ENCODE results near the gene CDC42EP2. TPM values are rescaled to one million over a fixed set of nuclear protein-coding genes. Genes with fewer than 3 reads are reported as not detected.

CDC42EP2 gene
- total RNA-seq, 1 experiment from 2014 or later = 11.9 TPM

GRCh38 chr11:65277631-65278277 is 36.9 kb upstream of the CDC42EP2 start:
- H2BK5ac ChIP-seq (ENCODE audit: insufficient read length, low read length) = no peak overlapping the region
- no peak overlapping the region for H2AK5ac ChIP-seq (ENCODE audit: insufficient read length, low read length)
- H3K27ac ChIP-seq (ENCODE audit: insufficient read length, low read depth, low read length) = no peak overlapping the region
- no peak overlapping the region for H3K18ac ChIP-seq (ENCODE audit: insufficient read length, low read depth, low read length)
- no peak for DNase-seq
- TF ChIP-seq CTCF (conservative IDR thresholded peaks at IDR 0.05) = no peak
- no peak overlapping the region for H3T11ph ChIP-seq (ENCODE audit: low read length)
- H3K4ac ChIP-seq (ENCODE audit: low read depth, low read length) = no peak overlapping the region
- no peak overlapping the region for H3K9ac ChIP-seq (ENCODE audit: extremely low read depth, insufficient read length, low read length)
- H2BK120ac ChIP-seq (ENCODE audit: low read depth, low read length, poor library complexity, severe bottlenecking) = no peak overlapping the region
- H4K5ac ChIP-seq (ENCODE audit: insufficient read length, low read depth, low read length) = no peak overlapping the region
- no peak overlapping the region for H3K56ac ChIP-seq (ENCODE audit: insufficient read length, low read depth, low read length)
- H2AFZ ChIP-seq (ENCODE audit: low read length) = no peak overlapping the region
- no peaks in the 10 kb centered on the region for H3K79me2 ChIP-seq (ENCODE audit: insufficient read depth, low read length)
- no peaks in the 10 kb centered on the region for H3K79me1 ChIP-seq (ENCODE audit: insufficient read depth, low read depth, low read length, poor library complexity, severe bottlenecking)
- H3K14ac ChIP-seq (ENCODE audit: insufficient read depth, low read length) = no peak overlapping the region
- no peak overlapping the region for H4K8ac ChIP-seq (replicated peaks; ENCODE audit: insufficient read length, low read depth, low read length)
- no CpG with 5 or more reads among the region's 5 CpGs for WGBS (ENCODE audit: extremely low coverage, insufficient read length, low lambda C conversion rate)
- H3K23ac ChIP-seq (ENCODE audit: insufficient read length, low read depth, low read length) = no peak overlapping the region
- H3K9me3 ChIP-seq (ENCODE audit: control insufficient read depth, low read depth, low read length) = no peaks in the 10 kb centered on the region
- no peaks in the 10 kb centered on the region for H3K23me2 ChIP-seq (ENCODE audit: insufficient read length, low read depth, low read length, poor library complexity, severe bottlenecking)
- H4K20me1 ChIP-seq (ENCODE audit: control insufficient read depth, insufficient read depth, insufficient read length) = no peaks in the 10 kb centered on the region
- no peak overlapping the region for H4K91ac ChIP-seq (ENCODE audit: insufficient read length, low read depth, low read length)
- no peaks in the 10 kb centered on the region for H3K9me3 Mint-ChIP-seq
- no peak overlapping the region for H3K4me2 ChIP-seq (ENCODE audit: insufficient read depth, insufficient read length, low read length)
- peaks cover 0 to 3% of the 10 kb centered on the region in 2 experiments; a peak in 1 of 4 replicates for H3K4me1 Mint-ChIP-seq
- peaks cover 25 to 70% (median 63%) of the 10 kb centered on the region in 3 experiments; a peak in 6 of 7 replicates for H3K36me3 Mint-ChIP-seq (ENCODE audit: insufficient read depth in 1 of 3, low read depth in 3 of 3)
- no peak overlapping the region for H2BK15ac ChIP-seq (ENCODE audit: low read depth, low read length)
- no peak overlapping the region for H2BK12ac ChIP-seq (ENCODE audit: insufficient read length, low read depth, low read length)
- H2BK20ac ChIP-seq (ENCODE audit: low read depth, low read length, poor library complexity, severe bottlenecking) = no peak overlapping the region
- no peaks in the 10 kb centered on the region for H3K27me3 ChIP-seq (ENCODE audit: insufficient read depth, low read length)
- H3K27ac Mint-ChIP-seq = peak overlapping the region in 1 of 3 experiments; percentile 52; a peak in 2 of 7 replicates
- no peak overlapping the region for H3K4me3 Mint-ChIP-seq
- no peaks in the 10 kb centered on the region for H3K27me3 Mint-ChIP-seq (ENCODE audit: low read depth)
- no peaks in the 10 kb centered on the region for H3K4me1 ChIP-seq (ENCODE audit: insufficient read depth, low read length)

Data from H9 (cell line).